ENCODE data around the gene RCOR2.

The RCOR2 gene

GRCh38 chr11:63879598-63880402 lies 37.2 kb downstream of the RCOR2 start:
- DNase-seq (ENCODE audit: low read depth, low spot score): no peak
- ChIA-PET POLR2A (interaction anchor here (0.6 to 0.7 kb wide), 2 partner anchors 21 to 145 kb away, joined by 4 read pairs; no protein-coding TSS in a partner anchor), CTCF (interaction anchor here (0.7 to 2.2 kb wide), 6 partner anchors 10 to 66 kb away, joined by 3 to 7 read pairs (median 3); no protein-coding TSS in a partner anchor)
- TF ChIP-seq, protein P1, sequence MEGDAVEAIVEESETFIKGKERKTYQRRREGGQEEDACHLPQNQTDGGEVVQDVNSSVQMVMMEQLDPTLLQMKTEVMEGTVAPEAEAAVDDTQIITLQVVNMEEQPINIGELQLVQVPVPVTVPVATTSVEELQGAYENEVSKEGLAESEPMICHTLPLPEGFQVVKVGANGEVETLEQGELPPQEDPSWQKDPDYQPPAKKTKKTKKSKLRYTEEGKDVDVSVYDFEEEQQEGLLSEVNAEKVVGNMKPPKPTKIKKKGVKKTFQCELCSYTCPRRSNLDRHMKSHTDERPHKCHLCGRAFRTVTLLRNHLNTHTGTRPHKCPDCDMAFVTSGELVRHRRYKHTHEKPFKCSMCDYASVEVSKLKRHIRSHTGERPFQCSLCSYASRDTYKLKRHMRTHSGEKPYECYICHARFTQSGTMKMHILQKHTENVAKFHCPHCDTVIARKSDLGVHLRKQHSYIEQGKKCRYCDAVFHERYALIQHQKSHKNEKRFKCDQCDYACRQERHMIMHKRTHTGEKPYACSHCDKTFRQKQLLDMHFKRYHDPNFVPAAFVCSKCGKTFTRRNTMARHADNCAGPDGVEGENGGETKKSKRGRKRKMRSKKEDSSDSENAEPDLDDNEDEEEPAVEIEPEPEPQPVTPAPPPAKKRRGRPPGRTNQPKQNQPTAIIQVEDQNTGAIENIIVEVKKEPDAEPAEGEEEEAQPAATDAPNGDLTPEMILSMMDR (IDR thresholded peaks at IDR 0.05; ENCODE audit: insufficient read depth, low read length, missing control alignments): no peak
- H3K4me3 ChIP-seq (ENCODE audit: low read depth, low read length): no peak overlapping the region

GRCh38 chr11:63877658-63878241 lies 39.2 kb downstream of the RCOR2 start:
- DNase-seq (ENCODE audit: low read depth, low spot score): no peak
- TF ChIP-seq, protein P1 (IDR thresholded peaks at IDR 0.05; ENCODE audit: insufficient read depth, low read length, missing control alignments): no peak
- H3K4me3 ChIP-seq (ENCODE audit: low read depth, low read length): no peak overlapping the region
- ChIA-PET POLR2A (interaction anchor here (0.6 kb wide), 1 partner anchor 15 kb away, joined by 3 read pairs; no protein-coding TSS in a partner anchor), CTCF (interaction anchor here (0.6 to 2.2 kb wide), 7 partner anchors 9 to 140 kb away, joined by 3 to 7 read pairs (median 3); partner anchors contain the start of gene MARK2)

DNA sequence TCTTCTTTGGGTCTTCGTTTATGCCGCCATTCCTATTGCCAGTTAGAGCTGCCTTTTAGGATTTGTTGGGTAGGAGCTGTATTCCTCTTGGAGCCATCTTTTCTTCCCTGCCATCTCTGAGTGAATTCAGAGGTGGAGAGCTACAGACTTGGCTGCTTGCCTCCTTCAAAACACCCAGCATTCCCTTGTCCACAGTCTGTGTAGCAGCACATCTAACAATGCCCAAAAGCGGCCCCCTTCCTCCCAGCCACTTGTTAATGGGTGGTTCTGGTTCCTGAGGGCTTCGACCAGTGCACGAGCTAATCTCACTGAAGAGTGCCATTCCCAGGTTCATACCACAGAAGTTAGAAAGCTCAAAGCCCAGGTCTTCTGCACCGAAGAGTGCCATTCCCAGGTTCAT lies 40.3 kb downstream of the RCOR2 start:
- ChIA-PET POLR2A (interaction anchor here (1.9 kb wide), 1 partner anchor 31 kb away, joined by 4 read pairs; no protein-coding TSS in a partner anchor), CTCF (interaction anchor here (1.1 to 1.5 kb wide), 4 partner anchors 14 to 40 kb away, joined by 3 to 5 read pairs (median 3); partner anchors contain the start of gene MARK2)
- H3K4me3 ChIP-seq (ENCODE audit: low read depth, low read length): no peak overlapping the region
- TF ChIP-seq, protein P1 (IDR thresholded peaks at IDR 0.05; ENCODE audit: insufficient read depth, low read length, missing control alignments): no peak
- DNase-seq (ENCODE audit: low read depth, low spot score): no peak

DNA sequence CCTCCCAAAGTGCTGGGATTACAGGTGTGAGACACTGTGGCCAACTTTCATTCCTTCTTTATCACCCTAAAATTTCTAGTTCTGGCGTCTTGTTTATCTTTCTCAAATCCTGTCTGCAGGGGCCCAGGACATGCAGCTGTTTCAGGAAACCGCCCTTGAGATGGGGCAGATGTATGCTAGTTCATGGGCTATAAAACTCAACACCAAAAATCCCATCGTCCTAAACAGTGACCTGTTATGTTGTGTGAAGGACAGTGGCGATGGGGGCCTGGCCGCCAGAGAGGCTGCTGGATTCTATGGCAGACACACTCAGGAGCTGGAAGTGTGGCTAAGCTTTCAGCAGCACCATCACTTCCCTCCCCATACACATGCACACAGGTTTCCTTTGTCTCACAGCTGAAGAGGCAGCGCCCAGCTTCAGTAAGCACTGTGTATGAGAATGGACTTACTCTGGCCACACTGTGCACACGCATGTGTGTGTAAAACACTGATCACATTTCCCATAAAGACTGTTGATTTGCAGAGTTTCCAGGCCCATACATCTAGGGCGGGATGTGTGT lies 41.4 kb downstream of the RCOR2 start:
- POLR2A ChIA-PET: interaction anchor here (1.9 kb wide), 1 partner anchor 30 kb away, joined by 4 read pairs; no protein-coding TSS in a partner anchor
- no peak for DNase-seq (ENCODE audit: low read depth, low spot score)
- no peak overlapping the region for H3K4me3 ChIP-seq (ENCODE audit: low read depth, low read length)
- TF ChIP-seq, protein P1 (IDR thresholded peaks at IDR 0.05; ENCODE audit: insufficient read depth, low read length, missing control alignments): no peak
- CTCF ChIA-PET: interaction anchor here (1.1 to 1.5 kb wide), 6 partner anchors 10 to 165 kb away, joined by 3 to 5 read pairs (median 3); partner anchors contain the start of gene MARK2

DNA sequence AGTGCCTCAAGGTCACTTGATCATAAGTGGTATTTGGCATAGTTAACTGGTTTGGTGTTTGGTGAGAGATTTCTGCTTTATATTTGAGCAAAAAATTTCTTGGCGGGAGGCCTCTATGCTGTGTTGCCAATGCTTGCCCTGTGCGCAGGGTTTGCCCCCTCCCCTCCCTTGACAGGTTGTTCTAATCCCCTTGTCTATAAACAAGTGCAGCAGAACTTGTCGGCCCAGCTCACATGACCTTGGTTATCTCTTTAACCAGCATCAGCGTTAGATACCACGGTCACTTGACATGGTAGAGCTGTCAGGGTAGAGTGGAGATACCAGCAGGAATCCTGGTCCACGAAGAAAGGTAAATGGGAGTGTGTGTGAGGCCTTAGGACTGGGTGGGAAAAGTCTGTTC lies 42.5 kb downstream of the RCOR2 start:
- POLR2A ChIA-PET: no interaction called here
- H3K4me3 ChIP-seq (ENCODE audit: low read depth, low read length): no peak overlapping the region
- TF ChIP-seq, protein P1 (IDR thresholded peaks at IDR 0.05; ENCODE audit: insufficient read depth, low read length, missing control alignments): no peak
- CTCF ChIA-PET: interaction anchor here (1.1 to 1.7 kb wide), 2 partner anchors 8 to 166 kb away, joined by 3 to 6 read pairs; no protein-coding TSS in a partner anchor
- no peak for DNase-seq (ENCODE audit: low read depth, low spot score)
